Measurements from ENCODE around the gene RGS12.

RGS12 gene

GRCh38 chr4:3276986-3277385, 15.8 kb upstream of the RGS12 start:
- no peak for DNase-seq (ENCODE audit: low spot score)

GRCh38 chr4:3280466-3280865, 12.4 kb upstream of the RGS12 start:
- no peak for DNase-seq (ENCODE audit: low spot score)

GRCh38 chr4:3283483-3283882, 9.3 kb upstream of the RGS12 start:
- no peak for DNase-seq (ENCODE audit: low spot score)

GRCh38 chr4:3283916-3284315, 8.9 kb upstream of the RGS12 start:
- no peak for DNase-seq (ENCODE audit: low spot score)

- DNase-seq (ENCODE audit: low spot score) = no peak
Measured at GRCh38 chr4:3284734-3285557, 7.9 kb upstream of the RGS12 start.

- no peak for DNase-seq (ENCODE audit: low spot score)
Measured at GRCh38 chr4:3285558-3286334, 7.1 kb upstream of the RGS12 start.

- DNase-seq (ENCODE audit: low spot score) = peak; percentile 58
Measured at GRCh38 chr4:3286335-3287175, 6.3 kb upstream of the RGS12 start.

GRCh38 chr4:3287271-3287971, 5.4 kb upstream of the RGS12 start:
- no peak for DNase-seq (ENCODE audit: low spot score)

- DNase-seq (ENCODE audit: low spot score) = no peak
Measured at GRCh38 chr4:3287972-3288570, 4.8 kb upstream of the RGS12 start.

- DNase-seq (ENCODE audit: low spot score) = no peak
Measured at GRCh38 chr4:3288571-3289094, 4.2 kb upstream of the RGS12 start.

GRCh38 chr4:3290476-3290875, 2.3 kb upstream of the RGS12 start:
- DNase-seq (ENCODE audit: low spot score) = no peak

GRCh38 chr4:3290889-3291321, 1.9 kb upstream of the RGS12 start:
- no peak for DNase-seq (ENCODE audit: low spot score)

GRCh38 chr4:3291411-3291968, 1.3 kb upstream of the RGS12 start:
- DNase-seq (ENCODE audit: low spot score) = no peak

- peak; percentile 36 for DNase-seq (ENCODE audit: low spot score)
Measured at GRCh38 chr4:3291969-3292570, 751 bp upstream of the RGS12 start.

GRCh38 chr4:3293401-3294391, 875 bp downstream of the RGS12 start:
- DNase-seq (ENCODE audit: low spot score) = no peak

GRCh38 chr4:3294401-3295241, 1.8 kb downstream of the RGS12 start:
- no peak for DNase-seq (ENCODE audit: low spot score)

- no peak for DNase-seq (ENCODE audit: low spot score)
Measured at GRCh38 chr4:3295837-3296624, 3.2 kb downstream of the RGS12 start.

Measured in germinal center (tissue), 1 donor.